ENCODE data around the gene PARVA. TPM values are rescaled to one million over a fixed set of nuclear protein-coding genes. Genes with fewer than 3 reads are reported as not detected.

The PARVA gene
- total RNA-seq, 1 experiment from 2014 or later, result 18.1 TPM

GRCh38 chr11:12403997-12404350, 26.6 kb downstream of the PARVA start:
- Histone ChIP-seq H2AK5ac (ENCODE audit: insufficient read length, low read length) (no peak overlapping the region), H3K4ac (ENCODE audit: low read depth, low read length) (no peak overlapping the region), H3K56ac (ENCODE audit: insufficient read length, low read depth, low read length) (no peak overlapping the region), H3K4me1 (ENCODE audit: insufficient read depth, low read length) (no peaks in the 10 kb centered on the region; the same call in 1 of the 2 replicates), H2BK20ac (ENCODE audit: low read depth, low read length, poor library complexity, severe bottlenecking) (no peak overlapping the region), H2BK5ac (ENCODE audit: insufficient read length, low read length) (no peak overlapping the region), H3K23me2 (ENCODE audit: insufficient read length, low read depth, low read length, poor library complexity, severe bottlenecking) (no peaks in the 10 kb centered on the region), H4K91ac (ENCODE audit: insufficient read length, low read depth, low read length) (no peak overlapping the region), H2AFZ (ENCODE audit: low read length) (no peak overlapping the region), H2BK15ac (ENCODE audit: low read depth, low read length) (no peak overlapping the region), H3K27ac (ENCODE audit: insufficient read length, low read depth, low read length) (no peak overlapping the region), H4K5ac (ENCODE audit: insufficient read length, low read depth, low read length) (no peak overlapping the region), H3K27me3 (ENCODE audit: insufficient read depth, low read length) (no peaks in the 10 kb centered on the region), H3K9ac (ENCODE audit: extremely low read depth, insufficient read length, low read length) (no peak overlapping the region), H3K23ac (ENCODE audit: insufficient read length, low read depth, low read length) (no peak overlapping the region), H4K8ac (replicated peaks; ENCODE audit: insufficient read length, low read depth, low read length) (no peak overlapping the region), H3T11ph (ENCODE audit: low read length) (no peak overlapping the region), H3K18ac (ENCODE audit: insufficient read length, low read depth, low read length) (no peak overlapping the region), H3K4me2 (ENCODE audit: insufficient read depth, insufficient read length, low read length) (no peak overlapping the region), H3K79me2 (ENCODE audit: insufficient read depth, low read length) (no peaks in the 10 kb centered on the region), H3K9me3 (ENCODE audit: control insufficient read depth, low read depth, low read length) (no peaks in the 10 kb centered on the region), H2BK12ac (ENCODE audit: insufficient read length, low read depth, low read length) (no peak overlapping the region), H3K79me1 (ENCODE audit: insufficient read depth, low read depth, low read length, poor library complexity, severe bottlenecking) (no peaks in the 10 kb centered on the region), H3K14ac (ENCODE audit: insufficient read depth, low read length) (no peak overlapping the region), H4K20me1 (ENCODE audit: control insufficient read depth, insufficient read depth, insufficient read length) (no peaks in the 10 kb centered on the region), H2BK120ac (ENCODE audit: low read depth, low read length, poor library complexity, severe bottlenecking) (no peak overlapping the region)
- peaks cover 3% of the 10 kb centered on the region in 2 experiments for H3K9me3 Mint-ChIP-seq
- peaks cover 2 to 7% (median 2%) of the 10 kb centered on the region in 3 experiments; a peak in 4 of 7 replicates for H3K36me3 Mint-ChIP-seq (ENCODE audit: insufficient read depth in 1 of 3, low read depth in 3 of 3)
- WGBS (ENCODE audit: extremely low coverage, insufficient read length, low lambda C conversion rate), result no CpG with 5 or more reads among the region's 2 CpGs
- H3K27me3 Mint-ChIP-seq (ENCODE audit: low read depth), result no peaks in the 10 kb centered on the region
- TF ChIP-seq, protein P1, sequence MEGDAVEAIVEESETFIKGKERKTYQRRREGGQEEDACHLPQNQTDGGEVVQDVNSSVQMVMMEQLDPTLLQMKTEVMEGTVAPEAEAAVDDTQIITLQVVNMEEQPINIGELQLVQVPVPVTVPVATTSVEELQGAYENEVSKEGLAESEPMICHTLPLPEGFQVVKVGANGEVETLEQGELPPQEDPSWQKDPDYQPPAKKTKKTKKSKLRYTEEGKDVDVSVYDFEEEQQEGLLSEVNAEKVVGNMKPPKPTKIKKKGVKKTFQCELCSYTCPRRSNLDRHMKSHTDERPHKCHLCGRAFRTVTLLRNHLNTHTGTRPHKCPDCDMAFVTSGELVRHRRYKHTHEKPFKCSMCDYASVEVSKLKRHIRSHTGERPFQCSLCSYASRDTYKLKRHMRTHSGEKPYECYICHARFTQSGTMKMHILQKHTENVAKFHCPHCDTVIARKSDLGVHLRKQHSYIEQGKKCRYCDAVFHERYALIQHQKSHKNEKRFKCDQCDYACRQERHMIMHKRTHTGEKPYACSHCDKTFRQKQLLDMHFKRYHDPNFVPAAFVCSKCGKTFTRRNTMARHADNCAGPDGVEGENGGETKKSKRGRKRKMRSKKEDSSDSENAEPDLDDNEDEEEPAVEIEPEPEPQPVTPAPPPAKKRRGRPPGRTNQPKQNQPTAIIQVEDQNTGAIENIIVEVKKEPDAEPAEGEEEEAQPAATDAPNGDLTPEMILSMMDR (conservative IDR thresholded peaks at IDR 0.05), result no peak
- peaks cover 13% of the 10 kb centered on the region in 2 experiments for H3K4me1 Mint-ChIP-seq
- no peak overlapping the region for H3K4me3 Mint-ChIP-seq
- no peak for DNase-seq
- H3K27ac Mint-ChIP-seq, result no peak overlapping the region
